ENCODE results near the gene FBXL17.
A peak's percentile ranks its signal among the peaks of the same experiment; 100 is the strongest.

The FBXL17 gene

DNA sequence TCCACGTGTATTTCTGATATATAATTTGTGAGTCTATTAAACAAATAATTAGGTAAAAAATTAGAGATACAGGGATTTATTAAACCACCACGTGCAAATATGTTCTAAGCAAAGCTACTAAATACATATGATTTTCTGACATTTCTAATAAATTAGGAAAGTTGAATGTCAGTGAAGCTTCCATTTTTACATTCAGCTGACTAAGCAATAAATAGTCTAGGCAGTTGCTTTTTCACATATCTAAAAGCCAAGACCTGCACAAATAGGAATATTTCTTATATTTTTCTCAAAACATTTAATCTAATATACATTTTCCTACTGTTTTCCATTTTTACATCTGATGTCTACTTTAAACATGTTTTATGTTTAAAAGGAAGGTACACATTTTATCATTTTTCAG, 388.6 kb downstream of the FBXL17 start:
- no peak for DNase-seq (ENCODE audit: low read depth)

- DNase-seq (ENCODE audit: low read depth), result no peak
Observed at GRCh38 chr5:107990881-107991810, 390.8 kb downstream of the FBXL17 start.

- DNase-seq (ENCODE audit: low read depth), result no peak
Observed at GRCh38 chr5:107985144-107985543, 396.8 kb downstream of the FBXL17 start.

GRCh38 chr5:107982703-107983425, 399.0 kb downstream of the FBXL17 start:
- no peak for DNase-seq (ENCODE audit: low read depth)

GRCh38 chr5:107980923-107981692, 400.8 kb downstream of the FBXL17 start:
- DNase-seq (ENCODE audit: low read depth), result no peak

GRCh38 chr5:107979900-107980299, 402.0 kb downstream of the FBXL17 start:
- DNase-seq (ENCODE audit: low read depth), result no peak

DNA sequence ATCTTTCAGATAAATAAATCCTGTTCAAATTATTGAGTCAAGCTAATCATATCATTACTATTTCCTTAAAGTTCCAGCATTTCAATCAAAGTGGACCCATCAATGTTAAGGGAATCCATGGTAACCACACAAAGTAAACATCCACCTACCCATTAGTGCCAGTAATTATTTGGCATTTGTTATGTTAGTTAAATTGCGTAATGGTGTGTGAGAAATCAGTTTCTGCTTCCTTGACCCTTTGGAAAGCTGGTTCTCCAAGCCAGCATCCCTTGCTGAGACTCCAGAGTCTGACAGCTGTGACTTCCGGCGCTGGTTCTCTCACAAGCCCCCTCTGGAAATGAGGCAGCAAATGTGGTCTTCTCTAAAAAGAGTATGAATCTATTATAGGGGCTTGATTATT, 402.6 kb downstream of the FBXL17 start:
- no peak for DNase-seq (ENCODE audit: low read depth)

DNA sequence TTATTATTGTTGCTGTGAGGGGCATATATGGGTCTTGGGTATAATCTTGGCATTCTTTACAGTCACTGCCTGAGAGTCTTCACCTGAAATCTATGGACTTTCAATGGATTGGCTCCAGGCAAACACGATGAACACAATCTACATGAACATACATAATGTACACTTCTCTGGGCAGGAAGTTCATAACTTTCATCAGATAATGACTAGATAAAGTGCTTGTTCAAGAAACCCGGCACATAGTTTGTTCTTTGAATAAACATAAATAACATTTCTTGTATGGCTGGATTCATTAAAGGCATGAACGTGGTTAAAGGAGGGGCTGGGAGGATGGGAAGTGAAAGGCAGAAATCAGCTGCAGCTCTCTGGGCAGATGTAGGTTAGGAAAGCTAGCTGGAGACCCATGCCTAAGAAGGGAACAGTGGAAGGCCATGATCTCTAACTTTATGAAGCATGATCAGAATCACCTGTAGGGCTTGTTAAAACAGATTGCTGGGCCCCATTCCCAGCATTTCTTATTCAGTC, 404.3 kb downstream of the FBXL17 start:
- no peak for DNase-seq (ENCODE audit: low read depth)

DNA sequence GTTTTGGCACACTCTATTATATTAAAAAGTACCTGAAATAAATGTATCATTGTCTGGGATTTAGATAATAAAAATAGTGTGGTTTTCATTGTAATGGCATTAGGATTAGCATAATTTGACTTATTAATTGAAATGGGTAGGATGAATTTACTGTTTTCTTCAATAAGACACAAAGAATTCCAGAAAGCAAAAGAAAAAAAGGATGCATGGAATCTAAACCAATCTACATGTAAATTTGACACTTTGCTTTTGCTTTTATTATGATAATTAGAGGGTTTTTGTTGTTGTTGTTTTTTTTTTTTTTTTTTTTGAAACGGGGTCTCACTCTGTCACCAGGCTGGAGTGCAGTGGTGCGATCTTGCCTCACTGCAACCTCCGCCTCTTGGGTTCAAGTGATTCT, 406.3 kb downstream of the FBXL17 start:
- DNase-seq (ENCODE audit: low read depth), result no peak

DNA sequence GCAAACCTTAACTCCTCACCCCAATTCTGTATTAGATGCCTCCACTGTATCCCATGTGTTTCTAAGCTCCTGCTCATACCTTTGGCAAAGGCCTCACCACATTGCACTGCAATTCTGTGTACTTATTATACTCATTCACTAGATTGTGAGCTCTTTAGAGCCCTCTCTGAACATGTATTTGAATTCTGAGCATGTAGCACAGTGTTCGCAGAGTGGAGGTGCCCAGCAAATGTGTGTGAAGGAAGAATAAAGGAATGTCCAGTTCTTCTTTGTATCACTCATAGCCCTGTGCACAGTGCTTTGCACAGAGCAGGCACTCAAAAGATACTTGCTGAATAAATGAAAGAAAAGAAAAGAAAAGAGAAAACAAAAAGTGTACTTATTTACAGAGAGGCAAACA, 410.1 kb downstream of the FBXL17 start:
- DNase-seq (ENCODE audit: low read depth), result no peak

DNA sequence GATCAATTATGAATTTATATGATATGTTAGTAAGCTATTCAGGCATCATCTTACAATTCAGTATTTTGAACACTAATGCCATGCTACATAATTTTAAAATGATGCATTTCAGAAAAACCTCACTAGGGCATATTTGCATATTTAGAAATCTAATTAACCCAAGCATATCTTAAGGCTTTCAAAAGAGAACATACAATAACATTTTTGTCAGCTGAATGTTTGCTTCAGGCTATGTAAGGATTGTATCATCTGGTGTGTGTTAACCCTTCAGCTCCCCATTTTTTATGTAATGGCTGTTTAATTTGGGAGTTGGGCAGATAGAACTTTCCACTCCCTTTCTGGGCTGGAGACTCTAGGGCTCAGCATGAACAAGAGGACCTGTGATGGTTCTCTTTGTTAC, 412.1 kb downstream of the FBXL17 start:
- peak; percentile 6 for DNase-seq (ENCODE audit: low read depth)

DNA sequence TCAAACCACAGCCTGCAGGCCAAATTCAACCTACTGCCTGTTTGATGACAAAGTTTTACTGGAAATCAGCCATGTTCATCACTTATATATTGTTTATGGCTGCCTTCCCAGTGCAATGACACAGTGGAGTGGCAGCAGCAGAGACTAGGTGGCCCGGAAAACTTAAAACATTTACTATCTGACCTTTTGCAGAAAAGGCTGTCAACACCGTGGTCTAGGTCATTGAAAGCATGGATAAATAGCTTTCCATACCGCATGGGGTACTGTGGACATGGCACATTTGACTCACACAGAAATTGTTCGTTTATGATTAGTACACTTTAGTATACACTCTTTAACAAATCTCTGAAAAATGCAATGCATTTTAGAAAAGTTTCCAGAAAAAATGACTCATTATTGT, 412.9 kb downstream of the FBXL17 start:
- DNase-seq (ENCODE audit: low read depth), result peak; percentile 86

GRCh38 chr5:107968406-107968843, 413.5 kb downstream of the FBXL17 start:
- peak; percentile 22 for DNase-seq (ENCODE audit: low read depth)

DNA sequence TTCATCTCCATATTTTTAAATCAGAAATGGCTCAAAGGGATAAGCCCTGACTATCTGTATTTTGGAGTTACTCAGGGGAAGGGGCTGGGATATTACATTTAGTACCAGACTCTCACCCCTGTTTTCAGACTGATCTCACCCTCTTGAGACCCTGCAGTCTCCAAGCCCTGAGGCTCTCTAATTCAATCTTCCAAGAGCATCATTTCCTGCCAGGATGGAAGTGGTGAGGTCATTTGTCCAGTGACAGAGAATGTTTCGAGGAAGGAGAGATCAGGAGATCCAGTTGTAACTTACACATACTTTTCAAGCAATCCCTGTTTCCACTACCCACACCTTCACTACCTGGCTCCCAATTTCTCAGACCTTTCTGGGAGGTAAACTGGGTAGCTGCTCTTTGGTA, 415.7 kb downstream of the FBXL17 start:
- no peak for DNase-seq (ENCODE audit: low read depth)

DNA sequence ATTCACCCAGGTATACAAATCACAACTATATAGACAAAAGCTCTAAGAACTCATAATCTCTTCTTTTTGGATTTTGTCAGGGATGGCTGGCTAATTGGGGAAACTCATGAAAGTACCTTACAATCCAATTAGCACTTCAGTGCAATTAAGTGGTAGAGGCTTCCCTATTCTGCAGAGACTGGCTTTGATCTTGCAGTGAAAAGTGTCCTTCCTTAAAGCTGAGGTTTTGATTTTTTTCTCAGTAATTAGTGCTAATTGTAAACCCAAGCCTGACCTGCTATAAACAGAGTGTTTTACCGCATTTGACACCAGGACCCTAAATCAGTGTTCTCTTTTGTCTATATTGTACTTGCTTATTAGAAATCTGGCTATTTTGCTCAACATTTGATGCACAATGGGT, 417.2 kb downstream of the FBXL17 start:
- no peak for DNase-seq (ENCODE audit: low read depth)

DNA sequence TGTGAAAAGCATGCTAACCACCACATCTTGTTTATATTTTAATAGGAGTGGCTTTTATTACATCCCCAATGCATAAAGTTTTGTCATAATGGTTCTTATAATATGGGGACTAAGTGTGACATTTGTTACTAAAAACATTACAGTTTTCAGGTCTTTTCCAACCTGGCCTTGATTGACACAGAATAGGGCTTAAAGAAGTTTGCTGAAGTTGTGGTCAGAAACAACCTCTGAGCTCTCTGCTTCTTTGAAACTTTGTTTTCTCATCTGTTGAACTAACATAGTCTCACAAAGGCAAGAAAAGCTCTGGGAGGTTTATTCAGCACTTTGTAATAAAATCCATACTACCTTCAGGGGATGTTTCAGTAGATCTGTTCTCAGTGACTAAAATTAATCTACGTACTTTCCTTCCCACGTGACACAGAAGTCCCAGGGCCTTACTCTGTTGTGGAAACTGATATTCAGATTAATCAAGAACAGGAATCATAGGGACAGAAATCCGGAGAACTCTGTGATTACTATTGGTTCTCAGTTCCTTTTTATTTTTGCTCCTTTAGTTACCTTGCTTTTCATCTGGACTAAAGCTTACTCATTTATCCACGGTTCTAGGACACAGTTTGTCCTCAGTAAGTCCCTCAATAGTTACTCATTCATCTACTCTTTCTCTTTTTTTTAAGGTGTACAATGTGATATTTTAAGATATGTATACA, 422.2 kb downstream of the FBXL17 start:
- no peak for DNase-seq (ENCODE audit: low read depth)

DNA sequence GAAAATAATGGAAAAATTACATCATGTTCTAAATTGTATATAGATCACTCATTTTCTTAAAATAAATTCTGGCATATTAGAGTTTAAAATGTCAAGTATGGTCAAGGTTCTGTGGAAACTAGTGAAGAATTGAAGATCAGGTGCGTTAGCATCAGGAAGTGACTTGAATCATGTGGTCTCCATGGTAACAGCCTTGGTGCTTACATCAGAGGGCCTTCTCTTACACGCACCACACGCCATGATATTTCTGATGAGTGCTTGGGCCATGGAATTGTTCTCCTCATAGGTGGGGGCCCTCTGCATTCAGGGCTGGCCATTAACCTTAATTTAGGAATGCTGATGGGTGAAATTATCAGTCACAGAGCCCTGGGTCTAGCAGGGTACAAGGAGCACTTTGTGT, 423.0 kb downstream of the FBXL17 start:
- DNase-seq (ENCODE audit: low read depth), result no peak

- DNase-seq (ENCODE audit: low read depth), result no peak
Observed at GRCh38 chr5:107958432-107958831, 423.5 kb downstream of the FBXL17 start.

DNA sequence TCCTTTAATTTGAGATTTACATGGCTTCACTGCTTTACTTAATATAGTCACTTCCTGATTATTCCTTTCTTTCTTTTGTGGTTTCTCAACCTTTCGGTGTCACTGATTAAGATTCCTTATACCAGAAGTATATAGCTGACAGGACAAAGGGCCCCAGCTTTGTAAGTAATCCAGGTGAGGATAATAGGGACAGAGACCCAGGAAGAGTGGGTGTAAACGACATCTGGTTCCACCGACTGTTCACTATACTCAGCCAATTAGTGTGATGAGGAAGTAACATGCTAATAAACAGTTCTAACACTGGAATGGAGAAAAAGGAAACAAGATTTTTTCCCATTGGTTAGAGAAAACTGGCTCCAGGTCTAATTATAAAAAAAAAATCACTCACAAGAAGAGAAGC, 424.8 kb downstream of the FBXL17 start:
- DNase-seq (ENCODE audit: low read depth), result no peak

DNA sequence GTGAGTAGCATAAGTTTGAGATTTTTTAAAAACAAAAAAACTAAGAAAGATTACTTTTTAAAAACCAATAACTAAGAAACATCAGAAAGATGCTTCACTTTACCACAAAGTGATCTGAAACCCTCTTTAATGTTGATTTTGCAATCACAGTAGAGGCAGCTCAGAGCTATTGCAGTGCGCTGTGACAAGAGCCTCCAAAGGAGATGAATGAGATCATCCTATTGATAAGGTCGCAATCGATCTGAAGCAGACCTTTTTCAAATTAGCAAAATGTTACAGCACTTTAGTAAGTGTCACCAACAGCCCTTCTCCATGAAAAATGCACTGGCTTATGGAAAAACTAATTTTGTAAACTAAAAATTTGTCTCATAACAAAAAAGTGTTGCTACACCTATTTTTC, 426.6 kb downstream of the FBXL17 start:
- DNase-seq (ENCODE audit: low read depth), result no peak

GRCh38 chr5:107954254-107954653, 427.6 kb downstream of the FBXL17 start:
- DNase-seq (ENCODE audit: low read depth), result no peak

DNA sequence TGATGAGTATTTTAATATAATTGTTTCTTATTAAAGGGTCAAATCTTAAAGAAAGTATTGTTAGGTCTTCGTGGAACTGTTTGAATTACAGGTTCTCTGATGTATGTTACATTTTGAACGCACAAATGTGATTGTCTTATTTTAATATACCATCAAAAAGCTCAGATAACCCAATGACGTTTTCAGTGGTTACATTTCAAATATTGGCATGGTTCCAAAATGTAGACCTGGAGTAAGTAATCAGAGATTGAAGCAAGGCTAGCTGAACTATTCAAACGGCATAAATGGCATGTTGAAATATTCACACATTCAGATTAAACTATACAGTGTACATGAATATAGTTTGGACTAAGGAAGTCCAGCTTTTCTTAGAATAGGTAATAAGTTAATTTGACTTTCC, 429.4 kb downstream of the FBXL17 start:
- DNase-seq (ENCODE audit: low read depth), result no peak
